Loucy (cell line): ENCODE results near the gene TDRD9.

ENCODE experiments used
- H2AFZ ChIP-seq: fragments of 200-600 bp; sonication (generic); 2 replicates; pipeline ENCODE4 v1.6.0; 2016; ENCODE audit warnings: antibody characterized with exemption, mild to moderate bottlenecking, low read length, moderate library complexity
- H3F3A ChIP-seq: fragments of 200-600 bp; 2 replicates; pipeline ENCODE4 v1.6.0; 2016; ENCODE audit warnings: antibody characterized with exemption, low read depth, mild to moderate bottlenecking
- H3K27me3 ChIP-seq: fragments of 200-600 bp; sonication (generic); 2 replicates; pipeline ENCODE4 v1.6.1; 2014; ENCODE audit warnings: low read length, mild to moderate bottlenecking; ENCODE audit not compliant: insufficient read depth, poor library complexity, severe bottlenecking
- H3K36me3 ChIP-seq: fragments of 200-600 bp; sonication (generic); 2 replicates; pipeline ENCODE4 v1.6.1; 2016; ENCODE audit warnings: low read length; ENCODE audit not compliant: insufficient read depth
- H3K4me1 ChIP-seq: fragments of 200-600 bp; sonication (generic); 2 replicates; pipeline ENCODE4 v1.5.1; 2014; ENCODE audit warnings: low read length, mild to moderate bottlenecking; ENCODE audit not compliant: insufficient read depth, poor library complexity, severe bottlenecking
- H3K4me2 ChIP-seq: fragments of 200-600 bp; sonication (generic); 2 replicates; pipeline ENCODE4 v1.6.0; 2014; ENCODE audit warnings: antibody characterized with exemption, low read length, low read depth, mild to moderate bottlenecking; ENCODE audit not compliant: poor library complexity, severe bottlenecking
- H3K4me3 ChIP-seq: fragments of 200-600 bp; sonication (generic); 2 replicates; pipeline ENCODE4 v1.5.1; 2014; ENCODE audit warnings: low read length, mild to moderate bottlenecking, mixed read lengths; ENCODE audit not compliant: poor library complexity, severe bottlenecking
- H3K79me2 ChIP-seq: fragments of 200-600 bp; sonication (generic); 2 replicates; pipeline ENCODE4 v1.6.1; 2014; ENCODE audit warnings: low read length; ENCODE audit not compliant: insufficient read depth
- H3K9ac ChIP-seq: fragments of 200-600 bp; sonication (generic); 2 replicates; pipeline ENCODE4 v1.6.0; 2014; ENCODE audit warnings: mild to moderate bottlenecking, low read depth, low read length, moderate library complexity; ENCODE audit not compliant: poor library complexity, severe bottlenecking
- H3K9me2 ChIP-seq: fragments of 200-600 bp; sonication (generic); replicated peaks from 2 replicates; pipeline ENCODE4 v1.6.1; 2016; ENCODE audit warnings: low read depth, low read length, mixed read lengths
- H3K9me3 ChIP-seq: fragments of 200-600 bp; sonication (generic); 2 replicates; pipeline ENCODE4 v1.6.1; 2014; ENCODE audit warnings: mild to moderate bottlenecking, antibody characterized with exemption, low read length, low read depth; ENCODE audit not compliant: insufficient read depth
- H4K20me1 ChIP-seq: fragments of 200-600 bp; sonication (generic); 2 replicates; pipeline ENCODE4 v1.6.0; 2014; ENCODE audit warnings: antibody characterized with exemption, low read length, mild to moderate bottlenecking; ENCODE audit not compliant: insufficient read depth, poor library complexity, severe bottlenecking
- CTCF ChIP-seq: fragments of 200-600 bp; sonication (generic); conservative IDR thresholded peaks from 2 replicates; pipeline ENCODE4 v1.5.1; 2014; ENCODE audit warnings: mild to moderate bottlenecking, antibody characterized with exemption, low read length
- EZH2phosphoT487 ChIP-seq: fragments of 200-600 bp; IDR thresholded peaks from 2 replicates; pipeline ENCODE4 v1.6.1; 2018; ENCODE audit warnings: antibody characterized with exemption, mild to moderate bottlenecking, moderate library complexity, borderline replicate concordance

Gene TDRD9

GRCh38 chr14:103891667-103892215, 36.5 kb upstream of the TDRD9 start:
- H3F3A ChIP-seq: no peaks in the 10 kb centered on the region
- no peaks in the 10 kb centered on the region for H3K9me3 ChIP-seq
- TF ChIP-seq EZH2phosphoT487 (no peak), CTCF (no peak)
- no peaks in the 10 kb centered on the region for H3K27me3 ChIP-seq
- H4K20me1 ChIP-seq: no peaks in the 10 kb centered on the region
- H2AFZ ChIP-seq: no peak overlapping the region
- H3K9me2 ChIP-seq: no peaks in the 10 kb centered on the region
- H3K79me2 ChIP-seq: no peaks in the 10 kb centered on the region
- no peak overlapping the region for H3K4me3 ChIP-seq
- no peaks in the 10 kb centered on the region for H3K4me1 ChIP-seq
- H3K36me3 ChIP-seq: no peaks in the 10 kb centered on the region
- H3K9ac ChIP-seq: no peak overlapping the region
- no peak overlapping the region for H3K4me2 ChIP-seq

- Histone ChIP-seq H3K36me3 (no peaks in the 10 kb centered on the region), H4K20me1 (no peaks in the 10 kb centered on the region), H2AFZ (no peak overlapping the region), H3K9ac (no peak overlapping the region), H3K4me3 (no peak overlapping the region), H3K4me2 (no peak overlapping the region), H3K9me2 (no peaks in the 10 kb centered on the region), H3K79me2 (no peaks in the 10 kb centered on the region), H3K9me3 (no peaks in the 10 kb centered on the region), H3K27me3 (no peaks in the 10 kb centered on the region), H3F3A (no peaks in the 10 kb centered on the region), H3K4me1 (no peaks in the 10 kb centered on the region)
- no peak for TF ChIP-seq CTCF
- TF ChIP-seq EZH2phosphoT487: no peak
Measured at GRCh38 chr14:103892247-103892646, 36.0 kb upstream of the TDRD9 start.

- H3K9ac ChIP-seq: no peak overlapping the region
- H3K4me2 ChIP-seq: no peak overlapping the region
- TF ChIP-seq CTCF (no peak), EZH2phosphoT487 (no peak)
- H3K36me3 ChIP-seq: no peaks in the 10 kb centered on the region
- no peaks in the 10 kb centered on the region for H4K20me1 ChIP-seq
- no peaks in the 10 kb centered on the region for H3K9me3 ChIP-seq
- no peaks in the 10 kb centered on the region for H3F3A ChIP-seq
- no peak overlapping the region for H2AFZ ChIP-seq
- no peaks in the 10 kb centered on the region for H3K4me1 ChIP-seq
- no peaks in the 10 kb centered on the region for H3K27me3 ChIP-seq
- H3K4me3 ChIP-seq: no peak overlapping the region
- H3K9me2 ChIP-seq: no peaks in the 10 kb centered on the region
- no peaks in the 10 kb centered on the region for H3K79me2 ChIP-seq
Measured at GRCh38 chr14:103894034-103894722, 34.1 kb upstream of the TDRD9 start.
